CD4-positive, alpha-beta T cell (primary cell): ENCODE results near the gene RNF150. TPM values are rescaled to one million over a fixed set of nuclear protein-coding genes. Genes with fewer than 3 reads are reported as not detected.

ENCODE experiments used
- ATAC-seq: fragments of 200-7000 bp; cut with Tn5 transposase; one replicate; pipeline ENCODE4 v1.10.0; 2022; ENCODE audit warnings: mild to moderate bottlenecking; ENCODE audit not compliant: poor library complexity
- CTCF ChIA-PET: fragments of 350-600 bp; sonication (Branson Sonifier 250); formaldehyde crosslinking; loops from one replicate; lab custom pipeline; 2021; ENCODE audit warnings: antibody characterized with exemption, inconsistent platforms; lab: Charles Lee
- POLR2A ChIA-PET: fragments of 350-600 bp; sonication (Branson Sonifier 250); formaldehyde crosslinking; loops from one replicate; lab custom pipeline; 2021; ENCODE audit warnings: antibody characterized with exemption, inconsistent platforms; lab: Charles Lee
- DNase-seq, 14 experiments: peaks; one replicate each; pipeline ENCODE4 v3.0.0-alpha.2; 2013 to 2020; ENCODE audit warnings: mixed read lengths in 2 of 14
- H3K27ac ChIP-seq, 2 donors: one replicate each; pipeline versions ENCODE4 v1.5.1 to v1.7.0; 2013; ENCODE audit warnings: low read length in 2 of 2, low read depth in 1 of 2, mild to moderate bottlenecking in 1 of 2
- H3K27me3 ChIP-seq, 2 experiments: 1 replicate in 1 of 2; 2 replicates in 1 of 2; pipeline versions ENCODE4 v1.6.1 to v1.7.0; 2013; ENCODE audit warnings: low read length in 2 of 2, control low read depth in 1 of 2, mild to moderate bottlenecking in 1 of 2, moderate library complexity in 1 of 2; ENCODE audit not compliant: insufficient read depth in 2 of 2, control insufficient read depth in 1 of 2
- H3K36me3 ChIP-seq: one replicate; pipeline ENCODE4 v1.6.1; 2013; ENCODE audit warnings: low read length, control low read depth; ENCODE audit not compliant: insufficient read depth
- H3K4me1 ChIP-seq: one replicate; pipeline ENCODE4 v1.6.1; 2013; ENCODE audit warnings: low read length, control low read depth; ENCODE audit not compliant: insufficient read depth
- H3K4me3 ChIP-seq: one replicate; pipeline ENCODE4 v1.5.1; 2013; ENCODE audit warnings: mild to moderate bottlenecking, low read length, moderate library complexity
- H3K9me3 ChIP-seq, 2 experiments: 1 replicate in 1 of 2; 2 replicates in 1 of 2; pipeline versions ENCODE4 v1.6.1 to v1.7.0; 2013; ENCODE audit warnings: low read length in 2 of 2, mild to moderate bottlenecking in 2 of 2, control low read depth in 1 of 2, moderate library complexity in 1 of 2; ENCODE audit not compliant: control insufficient read depth in 1 of 2, insufficient read depth in 1 of 2
- H3K27ac Mint-ChIP-seq: one replicate; pipeline ENCODE4 v1.8.0; 2020; ENCODE audit warnings: mixed read lengths
- H3K27me3 Mint-ChIP-seq: one replicate; pipeline ENCODE4 v1.8.0; 2021; ENCODE audit warnings: mixed read lengths
- H3K36me3 Mint-ChIP-seq: one replicate; pipeline ENCODE4 v1.8.0; 2021; ENCODE audit warnings: low read depth, mixed read lengths
- H3K4me1 Mint-ChIP-seq: one replicate; pipeline ENCODE4 v1.8.0; 2021; ENCODE audit warnings: low read depth, mixed read lengths
- H3K4me3 Mint-ChIP-seq: one replicate; pipeline ENCODE4 v1.8.0; 2020; ENCODE audit warnings: mild to moderate bottlenecking, mixed read lengths
- H3K9me3 Mint-ChIP-seq: one replicate; pipeline ENCODE4 v1.8.0; 2020; ENCODE audit warnings: mixed read lengths
- CTCF ChIP-seq: fragments of 200-600 bp; IDR thresholded peaks from one replicate; pipeline ENCODE4 v1.8.0; 2022; ENCODE audit warnings: antibody characterized with exemption, mild to moderate bottlenecking
- intact Hi-C, 2 experiments: fragments of 100-400 bp; cut with DNase I in 1 of 2; cut with micrococcal nuclease in 1 of 2; formaldehyde crosslinking; loops; one replicate each; pipeline versions ENCODE4 v1.15.1 to v1.9.0; 2023 to 2025; cut with DNase I, micrococcal nuclease
- total RNA-seq, 174 experiments: library from RNA in 2 of 174; stranded (reverse) in 2 of 174; gene quantifications; one replicate each; pipeline ENCODE4 v1.2.3 and lab custom pipeline; 2021 to 2026

RNF150 gene
- total RNA-seq, 2 experiments from 2014 or later = not detected

- Histone ChIP-seq H3K4me3 (no peak overlapping the region), H3K9me3 (no peaks in the 10 kb centered on the region), H3K36me3 (no peaks in the 10 kb centered on the region), H3K27ac (no peak overlapping the region), H3K4me1 (no peaks in the 10 kb centered on the region), H3K27me3 (peaks cover 3 to 8% of the 10 kb centered on the region in 2 experiments)
- Mint-ChIP-seq H3K4me1 (no peaks in the 10 kb centered on the region), H3K9me3 (no peaks in the 10 kb centered on the region), H3K36me3 (no peaks in the 10 kb centered on the region), H3K4me3 (no peak overlapping the region), H3K27ac (no peak overlapping the region), H3K27me3 (peaks cover 38% of the 10 kb centered on the region)
- no peak for TF ChIP-seq CTCF
- POLR2A ChIA-PET = no interaction called here
- CTCF ChIA-PET = interaction anchor here (1.0 kb wide), 1 partner anchor 837 kb away, joined by 4 read pairs; no protein-coding TSS in a partner anchor
- intact Hi-C loops = loop anchor here in 1 of 2 experiments (5.0 kb wide), 1 partner anchor 487 kb away; no protein-coding TSS in a partner anchor
- ATAC-seq (no peak), DNase-seq (no peak)
These were observed 283.7 kb downstream of the RNF150 start for GRCh38 chr4:140849526-140849925.

GRCh38 chr4:140846736-140847135 is 286.5 kb downstream of the RNF150 start:
- Mint-ChIP-seq H3K9me3 (no peaks in the 10 kb centered on the region), H3K27me3 (peaks cover 30% of the 10 kb centered on the region), H3K27ac (no peak overlapping the region), H3K4me3 (no peak overlapping the region), H3K4me1 (no peaks in the 10 kb centered on the region), H3K36me3 (no peaks in the 10 kb centered on the region)
- Histone ChIP-seq H3K4me1 (no peaks in the 10 kb centered on the region), H3K27me3 (peaks cover 3 to 8% of the 10 kb centered on the region in 2 experiments), H3K9me3 (no peaks in the 10 kb centered on the region), H3K4me3 (no peak overlapping the region), H3K36me3 (no peaks in the 10 kb centered on the region), H3K27ac (no peak overlapping the region)
- DNase-seq = no peak
- no peak for ATAC-seq
- ChIA-PET CTCF (no interaction called here), POLR2A (no interaction called here)
- TF ChIP-seq CTCF = no peak
- intact Hi-C loops = loop anchor here in 1 of 2 experiments (5.0 kb wide), 1 partner anchor 484 kb away; no protein-coding TSS in a partner anchor

GRCh38 chr4:140844061-140844460 is 289.2 kb downstream of the RNF150 start:
- Histone ChIP-seq H3K4me1 (no peaks in the 10 kb centered on the region), H3K9me3 (no peaks in the 10 kb centered on the region), H3K36me3 (no peaks in the 10 kb centered on the region), H3K27ac (no peak overlapping the region), H3K4me3 (no peak overlapping the region), H3K27me3 (no peaks in the 10 kb centered on the region)
- CTCF ChIA-PET = no interaction called here
- H3K9me3 Mint-ChIP-seq = no peaks in the 10 kb centered on the region
- H3K27me3 Mint-ChIP-seq = peaks cover 14% of the 10 kb centered on the region
- TF ChIP-seq CTCF = no peak
- no peaks in the 10 kb centered on the region for H3K36me3 Mint-ChIP-seq
- DNase-seq (no peak), ATAC-seq (no peak)
- POLR2A ChIA-PET = no interaction called here
- H3K4me3 Mint-ChIP-seq = no peak overlapping the region
- no peak overlapping the region for H3K27ac Mint-ChIP-seq
- intact Hi-C loops = no loop called here
- no peaks in the 10 kb centered on the region for H3K4me1 Mint-ChIP-seq
